A172 (cell line): Measurements from ENCODE around the gene CERCAM. TPM values are rescaled to one million over a fixed set of nuclear protein-coding genes. Genes with fewer than 3 reads are reported as not detected.
"Not testable (repeated sequence)": the region's sequence is repeated elsewhere in the genome, so short reads cannot be mapped to it uniquely, and the experiment has no call there.

ENCODE experiments used
- DNase-seq: peaks from one replicate; pipeline ENCODE4 v3.0.0-alpha.2; 2015; ENCODE audit warnings: low spot score
- total RNA-seq: library from RNA; depleted of rRNA; stranded (reverse); fragments of >200 nt; shearing (Covaris generic); gene quantifications from 2 replicates; pipeline ENCODE4 v1.2.3, GENCODE V29; 2014

Gene CERCAM
- total RNA-seq, 1 experiment from 2014 or later = 64.0 TPM

- DNase-seq = no peak
Measured at GRCh38 chr9:128416432-128417019, 4.1 kb upstream of the CERCAM start.

- DNase-seq = no peak
Measured at GRCh38 chr9:128419061-128419925, 1.4 kb upstream of the CERCAM start.

DNA sequence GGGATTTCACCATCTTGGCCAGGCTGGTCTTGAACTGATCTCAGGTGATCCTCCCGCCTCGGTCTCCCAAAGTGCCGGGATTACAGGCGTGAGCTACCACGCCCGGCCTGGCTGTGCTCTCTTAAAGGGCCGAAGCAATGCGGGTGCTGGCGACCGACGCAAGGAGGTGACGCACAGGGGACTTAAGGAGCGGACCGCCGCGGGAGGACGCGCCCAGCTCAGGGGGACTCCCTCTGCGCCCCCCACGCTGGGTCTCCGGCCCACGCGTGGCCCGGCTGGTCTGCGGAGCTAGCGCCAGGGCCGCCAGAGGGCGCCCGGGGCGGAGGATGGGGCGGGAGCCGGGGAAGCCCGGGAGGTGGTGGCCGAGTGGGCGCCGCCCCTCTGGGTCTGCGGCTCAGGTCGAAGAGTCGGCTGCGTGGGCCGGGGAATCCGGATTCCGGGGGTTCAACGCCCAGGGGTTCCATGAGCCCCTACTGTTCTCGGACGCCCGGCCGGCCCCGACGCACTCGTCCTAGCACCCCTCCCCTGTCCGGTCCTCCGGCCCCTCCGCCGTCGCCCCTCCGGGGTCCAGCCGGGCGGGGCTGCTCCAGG, 502 bp upstream of the CERCAM start:
- DNase-seq = peak; percentile 65

DNA sequence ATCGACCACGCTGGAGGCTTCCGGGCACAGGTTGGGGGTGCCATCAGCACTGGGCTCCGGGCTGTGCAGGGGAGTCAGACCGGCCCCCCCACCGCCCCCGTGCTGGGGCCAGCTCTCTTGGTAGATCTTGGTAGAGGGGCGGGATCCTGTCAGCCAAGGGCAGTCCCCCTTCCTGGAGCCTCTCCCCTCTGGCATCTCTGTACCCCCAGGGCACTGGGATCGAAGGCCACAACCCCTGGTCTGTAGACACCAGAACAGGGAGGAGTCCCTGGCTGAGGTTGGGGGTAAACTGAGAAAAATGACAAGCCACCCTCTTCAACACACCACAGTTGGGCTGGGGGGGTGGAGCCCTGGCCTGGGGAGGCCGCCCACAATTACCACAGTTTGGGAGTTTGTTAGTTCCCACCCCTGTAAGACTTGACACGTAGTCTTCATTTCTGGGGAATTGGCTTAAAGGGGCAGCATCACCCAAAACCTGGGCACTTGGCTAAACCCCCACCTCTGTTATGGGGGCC, 882 bp downstream of the CERCAM start:
- no peak for DNase-seq

DNA sequence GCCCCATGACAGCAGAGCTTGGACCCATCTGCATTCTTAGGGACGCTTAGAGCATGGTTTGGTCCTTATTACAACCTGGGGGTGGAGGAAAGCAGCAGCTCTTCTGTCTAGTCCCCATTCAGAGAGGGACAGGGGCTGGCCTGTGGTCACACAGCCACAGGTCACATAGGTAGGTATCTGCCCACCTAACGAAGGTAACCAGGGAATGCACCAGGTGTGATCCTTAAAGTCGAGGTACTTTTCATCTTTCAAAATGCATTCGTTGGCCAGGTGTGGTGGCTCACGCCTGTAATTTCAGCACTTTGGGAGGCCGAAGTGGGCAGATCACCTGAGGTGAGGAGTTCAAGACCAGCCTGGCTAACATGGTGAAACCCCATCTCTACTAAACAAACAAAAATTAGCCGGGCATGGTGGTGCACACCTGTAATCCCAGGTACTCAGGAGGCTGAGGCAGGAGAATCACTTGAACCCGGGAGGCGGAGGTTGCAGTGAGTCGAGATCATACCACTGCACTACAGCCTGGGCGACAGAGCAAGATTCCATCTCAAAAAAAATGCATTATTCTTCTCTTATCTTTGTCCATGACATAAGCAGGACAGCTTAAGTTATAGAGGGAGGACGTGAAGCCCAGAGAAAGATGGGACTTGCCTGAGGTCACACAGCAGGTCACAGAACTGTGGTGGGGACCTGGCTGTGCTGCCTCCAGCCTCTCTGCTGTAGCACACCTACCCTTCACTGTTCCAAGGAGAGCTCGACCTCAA, 1.5 kb downstream of the CERCAM start:
- not testable (repeated sequence) for DNase-seq

DNA sequence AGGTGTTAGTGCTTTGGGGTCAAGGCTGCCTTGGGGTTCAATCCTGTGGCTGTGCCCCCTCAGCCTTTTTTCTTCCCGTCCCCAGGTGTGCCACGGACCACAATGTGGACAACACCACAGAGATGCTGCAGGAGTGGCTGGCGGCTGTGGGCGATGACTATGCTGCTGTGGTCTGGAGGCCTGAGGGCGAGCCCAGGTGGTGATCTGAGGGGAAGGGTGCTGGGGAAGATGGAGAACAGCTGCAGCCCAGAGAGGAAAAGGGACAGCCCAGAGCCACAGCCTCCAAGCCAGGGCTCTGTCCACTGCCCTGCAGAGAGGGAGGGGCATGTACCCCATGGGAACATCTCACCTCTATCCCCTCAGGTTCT, 2.1 kb downstream of the CERCAM start:
- peak; percentile 67 for DNase-seq

DNA sequence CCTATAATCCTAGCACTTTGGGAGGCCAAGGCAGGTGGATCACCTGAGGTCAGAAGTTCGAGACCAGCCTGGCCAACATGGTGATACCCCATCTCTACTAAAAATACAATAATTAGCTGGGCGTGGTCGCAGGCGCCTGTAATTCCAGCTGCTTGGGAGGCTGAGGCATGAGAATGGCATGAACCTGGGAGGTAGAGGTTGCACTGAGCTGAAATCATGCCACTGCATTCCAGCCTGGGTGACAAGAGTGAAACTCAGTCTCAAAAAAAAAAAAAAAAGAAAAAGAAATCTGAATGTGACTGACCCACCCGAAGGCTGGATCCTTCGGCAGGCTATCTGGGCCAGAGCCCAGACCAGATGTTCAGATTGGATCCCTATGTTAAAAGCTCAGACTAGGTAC, 2.7 kb downstream of the CERCAM start:
- peak; percentile 63 for DNase-seq

DNA sequence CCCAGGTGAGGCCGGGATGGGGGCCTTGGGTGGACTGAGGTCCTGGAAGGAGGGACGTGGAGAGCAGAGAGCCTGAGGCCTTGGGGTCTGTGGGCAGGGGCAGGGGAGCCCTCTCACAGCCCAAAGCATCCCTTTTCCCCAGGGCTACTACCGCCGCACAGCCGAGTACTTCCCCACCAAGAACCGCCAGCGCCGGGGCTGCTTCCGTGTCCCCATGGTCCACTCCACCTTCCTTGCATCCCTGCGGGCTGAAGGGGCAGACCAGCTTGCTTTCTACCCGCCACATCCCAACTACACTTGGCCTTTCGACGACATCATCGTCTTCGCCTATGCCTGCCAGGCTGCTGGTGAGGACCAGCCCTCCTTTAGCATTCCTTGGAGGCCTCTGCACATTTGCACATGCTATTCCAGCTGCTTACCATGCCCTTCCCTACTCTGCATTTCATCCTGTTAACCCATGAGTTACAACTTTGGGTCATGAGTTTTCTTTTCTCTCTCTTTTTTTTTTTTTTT, 3.7 kb downstream of the CERCAM start:
- DNase-seq = no peak

GRCh38 chr9:128428644-128429512, 8.2 kb downstream of the CERCAM start:
- peak; percentile 60 for DNase-seq

DNA sequence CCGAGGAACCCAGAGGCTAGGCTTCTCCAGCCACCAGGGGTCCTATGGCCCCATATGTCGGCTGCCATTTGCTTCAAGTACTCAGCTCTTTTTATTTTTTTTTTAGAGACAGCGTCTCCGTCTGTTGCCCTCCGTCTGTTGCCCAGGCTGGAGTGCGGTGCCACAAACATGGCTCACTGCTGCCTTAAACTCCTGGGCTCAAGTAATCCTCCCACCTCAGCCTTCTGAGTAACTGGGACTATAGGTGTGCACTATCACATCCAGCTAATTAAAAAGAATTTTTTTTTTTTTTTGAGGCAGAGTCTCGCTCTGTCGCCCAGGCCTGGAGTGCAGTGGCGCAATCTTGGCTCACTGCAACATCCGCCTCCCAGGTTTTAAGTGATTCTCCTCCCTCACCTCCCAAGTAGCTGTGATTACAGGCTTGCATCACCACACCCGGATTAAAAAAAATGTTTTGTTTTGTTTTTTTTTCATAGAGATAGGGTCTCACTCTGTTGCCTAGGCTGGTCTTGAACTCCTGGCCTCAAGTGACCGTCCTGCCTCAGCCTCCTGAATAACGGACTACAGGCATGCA, 8.9 kb downstream of the CERCAM start:
- no peak for DNase-seq

GRCh38 chr9:128431207-128431606, 10.6 kb downstream of the CERCAM start:
- DNase-seq = no peak

DNA sequence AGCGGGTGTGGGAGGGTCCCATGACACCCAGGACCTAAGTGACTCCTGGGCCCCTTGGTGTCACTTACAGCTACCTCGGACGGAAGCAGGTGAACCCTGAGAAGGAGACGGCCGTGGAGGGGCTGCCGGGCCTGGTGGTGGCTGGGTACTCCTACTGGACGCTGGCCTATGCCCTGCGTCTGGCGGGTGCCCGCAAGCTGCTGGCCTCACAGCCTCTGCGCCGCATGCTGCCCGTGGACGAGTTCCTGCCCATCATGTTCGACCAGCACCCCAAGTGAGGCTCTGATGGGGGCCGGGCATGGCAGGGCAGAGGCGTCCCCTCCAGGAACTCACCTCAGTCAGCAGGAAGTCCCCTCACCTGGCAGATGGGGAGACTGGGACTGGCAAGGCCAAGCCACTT, 13.7 kb downstream of the CERCAM start:
- no peak for DNase-seq

- no peak for DNase-seq
Measured at GRCh38 chr9:128435611-128436010, 15.0 kb downstream of the CERCAM start.

- peak; percentile 84 for DNase-seq
Measured at GRCh38 chr9:128438343-128439109, 17.9 kb downstream of the CERCAM start.

GRCh38 chr9:128439273-128439672, 18.6 kb downstream of the CERCAM start:
- no peak for DNase-seq

DNA sequence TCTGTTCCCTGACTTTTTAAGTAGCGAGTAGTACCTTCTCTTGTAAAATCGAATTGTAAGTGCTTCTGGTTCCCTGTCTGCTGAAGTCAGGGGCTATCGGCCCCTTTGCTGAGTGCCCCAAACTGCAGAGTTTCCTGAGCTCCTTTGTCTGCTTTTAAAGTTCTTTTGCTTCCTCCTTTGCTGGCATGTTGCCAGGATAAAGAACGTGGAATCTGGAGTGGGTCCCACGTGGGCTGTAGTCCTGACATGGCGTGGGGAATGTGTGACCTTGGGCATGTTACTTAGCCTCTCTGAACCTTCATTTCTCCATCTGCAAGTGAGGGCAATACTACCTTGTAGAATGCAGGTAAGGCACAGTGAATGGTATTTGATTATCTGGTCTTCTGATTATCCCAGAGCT, 21.5 kb downstream of the CERCAM start:
- no peak for DNase-seq

DNA sequence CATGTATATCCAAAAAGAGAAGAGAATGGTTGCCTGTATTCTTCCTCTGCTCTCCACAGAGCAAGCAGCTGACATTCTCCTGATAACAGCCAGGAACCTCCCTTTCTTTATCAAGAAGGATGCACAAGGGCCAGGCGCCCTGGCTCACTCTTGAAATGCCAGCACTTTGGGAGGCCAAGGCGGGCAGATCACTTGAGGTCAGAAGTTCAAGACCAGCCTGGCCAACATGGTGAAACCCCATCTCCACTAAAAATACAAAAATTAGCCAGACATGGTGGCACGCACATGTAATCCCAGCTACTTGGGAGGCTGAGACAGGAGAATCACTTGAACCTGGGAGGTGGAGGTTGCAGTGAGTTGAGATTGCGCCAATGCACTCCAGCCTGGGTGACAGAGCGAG, 25.8 kb downstream of the CERCAM start:
- not testable (repeated sequence) for DNase-seq

DNA sequence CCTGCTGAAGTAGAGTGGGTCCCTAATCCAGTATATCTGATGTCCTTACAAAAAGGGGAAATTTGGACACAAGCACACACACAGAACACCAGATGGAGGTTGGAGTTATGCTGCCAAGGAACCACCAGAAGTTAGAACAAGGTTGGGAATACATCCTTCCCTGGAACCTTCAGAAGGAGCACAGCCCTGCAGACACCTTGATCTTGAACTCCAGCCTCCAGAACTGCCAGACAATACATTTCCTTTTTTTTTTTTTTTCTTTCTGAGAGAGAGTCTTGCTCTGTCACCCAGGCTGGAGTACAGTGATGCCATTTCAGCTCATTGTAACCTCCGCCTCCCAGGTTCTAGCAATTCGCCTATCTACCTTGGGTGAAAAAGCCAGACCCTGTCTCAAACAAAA, 28.1 kb downstream of the CERCAM start:
- DNase-seq = no peak

- DNase-seq = no peak
Measured at GRCh38 chr9:128454991-128455390, 34.3 kb downstream of the CERCAM start.
